NCI-H1436 (cell line): ENCODE data around the gene ZBTB46.
"Not testable (repeated sequence)": the region's sequence is repeated elsewhere in the genome, so short reads cannot be mapped to it uniquely, and the experiment has no call there.

Experiments
- DNase-seq: peaks from one replicate; lab custom pipeline; 2025; lab: John Stamatoyannopoulos, UW

ZBTB46 gene

GRCh38 chr20:63814891-63815614, 16.0 kb downstream of the ZBTB46 start:
- DNase-seq = no peak

- no peak for DNase-seq
Observed at GRCh38 chr20:63811491-63811875, 19.6 kb downstream of the ZBTB46 start.

GRCh38 chr20:63810730-63811490, 20.2 kb downstream of the ZBTB46 start:
- no peak for DNase-seq

- no peak for DNase-seq
Observed at GRCh38 chr20:63809856-63810255, 21.2 kb downstream of the ZBTB46 start.

GRCh38 chr20:63808964-63809674, 21.9 kb downstream of the ZBTB46 start:
- DNase-seq = no peak

GRCh38 chr20:63808145-63808724, 22.8 kb downstream of the ZBTB46 start:
- DNase-seq = no peak

GRCh38 chr20:63807654-63808053, 23.4 kb downstream of the ZBTB46 start:
- DNase-seq = no peak

GRCh38 chr20:63804308-63804636, 26.8 kb downstream of the ZBTB46 start:
- no peak for DNase-seq

- no peak for DNase-seq
Observed at GRCh38 chr20:63802469-63803240, 28.4 kb downstream of the ZBTB46 start.

- DNase-seq = not testable (repeated sequence)
Observed at GRCh38 chr20:63801174-63801573, 29.9 kb downstream of the ZBTB46 start.

- not testable (repeated sequence) for DNase-seq
Observed at GRCh38 chr20:63800411-63800810, 30.7 kb downstream of the ZBTB46 start.

GRCh38 chr20:63799127-63799526, 31.9 kb downstream of the ZBTB46 start:
- not testable (repeated sequence) for DNase-seq

GRCh38 chr20:63797175-63797574, 33.9 kb downstream of the ZBTB46 start:
- DNase-seq = not testable (repeated sequence)

- no peak for DNase-seq
Observed at GRCh38 chr20:63795178-63795830, 35.8 kb downstream of the ZBTB46 start.

- DNase-seq = no peak
Observed at GRCh38 chr20:63794614-63795013, 36.5 kb downstream of the ZBTB46 start.

GRCh38 chr20:63792866-63793265, 38.2 kb downstream of the ZBTB46 start:
- DNase-seq = no peak

GRCh38 chr20:63791497-63792156, 39.4 kb downstream of the ZBTB46 start:
- DNase-seq = no peak

- no peak for DNase-seq
Observed at GRCh38 chr20:63790572-63791168, 40.4 kb downstream of the ZBTB46 start.

GRCh38 chr20:63789836-63790571, 41.1 kb downstream of the ZBTB46 start:
- DNase-seq = no peak

GRCh38 chr20:63787749-63788148, 43.3 kb downstream of the ZBTB46 start:
- DNase-seq = no peak
